HUES48 (cell line): ENCODE data around the gene SRPRA.
"Not testable (repeated sequence)": the region's sequence is repeated elsewhere in the genome, so short reads cannot be mapped to it uniquely, and the experiment has no call there.

ENCODE experiments used
- H3K27ac ChIP-seq: one replicate; pipeline ENCODE4 v1.7.0; 2013; ENCODE audit warnings: low read depth, low read length, inconsistent platforms
- H3K27me3 ChIP-seq: 2 replicates; pipeline ENCODE4 v1.6.1; 2013; ENCODE audit warnings: mild to moderate bottlenecking, low read length; ENCODE audit not compliant: control insufficient read depth, insufficient read depth
- H3K36me3 ChIP-seq: 2 replicates; pipeline ENCODE4 v1.6.1; 2013; ENCODE audit warnings: low read length; ENCODE audit not compliant: control insufficient read depth, insufficient read depth
- H3K4me1 ChIP-seq: 2 replicates; pipeline ENCODE4 v1.6.1; 2013; ENCODE audit warnings: mild to moderate bottlenecking, low read length; ENCODE audit not compliant: control insufficient read depth, insufficient read depth
- H3K4me3 ChIP-seq: 2 replicates; pipeline ENCODE4 v1.5.1; 2013; ENCODE audit warnings: mild to moderate bottlenecking, low read depth, low read length
- H3K9ac ChIP-seq: 2 replicates; pipeline ENCODE4 v1.6.1; 2013; ENCODE audit warnings: mild to moderate bottlenecking, low read depth, low read length, moderate library complexity
- H3K9me3 ChIP-seq: 2 replicates; pipeline ENCODE4 v1.6.1; 2013; ENCODE audit warnings: low read length; ENCODE audit not compliant: control insufficient read depth, insufficient read depth

Gene SRPRA

DNA sequence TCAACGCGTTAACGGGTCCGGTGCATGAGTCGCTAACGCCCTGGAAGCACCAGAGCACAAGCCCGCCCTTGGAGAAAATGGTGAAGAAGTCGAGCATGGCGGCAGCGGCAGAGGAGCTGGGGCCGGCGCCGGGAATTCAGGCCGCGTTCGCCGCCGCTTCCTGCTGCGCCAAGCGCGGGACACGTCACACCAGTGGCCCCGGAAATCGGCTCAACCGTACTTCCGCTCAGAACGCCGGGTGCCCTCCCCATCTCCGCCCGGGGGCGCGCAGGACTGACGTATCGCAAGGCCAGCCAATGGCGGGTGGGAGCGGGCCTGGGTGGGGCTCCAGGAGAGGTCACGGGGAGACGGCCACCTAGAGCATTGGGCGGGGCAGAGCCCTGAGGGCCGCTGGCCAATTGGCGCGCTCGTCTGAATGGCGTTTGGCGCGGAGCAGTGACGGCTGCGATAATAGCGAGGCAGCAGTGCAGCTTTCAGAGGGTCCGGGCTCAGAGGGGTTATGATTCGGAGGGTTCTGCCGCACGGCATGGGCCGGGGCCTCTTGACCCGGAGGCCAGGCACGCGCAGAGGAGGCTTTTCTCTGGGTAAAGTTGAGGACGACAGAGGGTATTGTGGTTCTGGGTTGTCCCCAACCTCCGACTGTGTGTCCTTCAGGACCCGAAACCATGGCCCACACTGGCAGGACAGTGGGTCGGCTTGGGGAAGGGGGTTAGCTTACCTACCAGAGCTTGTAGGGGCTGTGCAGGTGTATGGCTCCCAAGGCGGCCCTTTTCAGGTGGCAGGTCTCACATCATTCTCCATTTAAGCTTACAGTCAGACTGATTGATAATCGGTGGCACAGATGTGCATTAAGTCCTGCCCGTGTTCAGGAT lies at the start of gene SRPRA, which contains the start of gene FOXRED1:
TSS of gene SRPRA (minus strand) at position 188 of the 872 bp plus-strand sequence. CDS start at position 97, 91 bp downstream.
TSS of gene FOXRED1 (plus strand) at position 447 of the 872 bp plus-strand sequence. CDS start at position 500, 53 bp downstream.
- Histone ChIP-seq H3K4me1 (peaks cover 3% of the 10 kb centered on the region; the same call in 1 of the 2 replicates), H3K9me3 (no peaks in the 10 kb centered on the region), H3K36me3 (peaks cover 61% of the 10 kb centered on the region), H3K4me3 (peak within 1 kb of the TSS; percentile 96), H3K27ac (peak within 1 kb of the TSS; percentile 97), H3K9ac (peak within 1 kb of the TSS; percentile 97), H3K27me3 (no peaks in the 10 kb centered on the region)

GRCh38 chr11:126317756-126318573 lies 49.3 kb upstream of the SRPRA start:
- no peak overlapping the region for H3K4me3 ChIP-seq
- H3K9ac ChIP-seq: no peak overlapping the region

DNA sequence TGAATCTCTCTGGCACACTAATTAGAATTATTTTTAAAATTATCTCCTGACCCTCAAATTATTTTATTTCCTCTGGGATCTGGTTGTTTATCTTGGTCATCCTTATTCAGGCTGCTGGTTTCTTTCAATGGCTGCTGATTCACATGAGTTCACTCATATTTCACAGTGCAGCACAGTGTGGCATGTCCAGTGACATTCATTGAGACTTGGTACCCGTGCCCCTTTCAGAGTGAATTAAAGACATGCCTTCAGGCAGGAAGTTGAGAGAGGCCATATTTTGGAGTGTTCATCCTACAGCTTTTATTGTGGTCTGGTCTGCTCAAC lies 48.7 kb upstream of the SRPRA start:
- H3K9ac ChIP-seq: no peak overlapping the region
- H3K27me3 ChIP-seq: no peaks in the 10 kb centered on the region
- no peaks in the 10 kb centered on the region for H3K4me1 ChIP-seq
- no peaks in the 10 kb centered on the region for H3K9me3 ChIP-seq
- H3K36me3 ChIP-seq: peaks cover 20% of the 10 kb centered on the region; the same call in 1 of the 2 replicates
- no peak overlapping the region for H3K27ac ChIP-seq
- H3K4me3 ChIP-seq: no peak overlapping the region

More at GRCh38 chr11:126317756-126318573, 49.3 kb upstream of the SRPRA start:
- H3K9me3 ChIP-seq: no peaks in the 10 kb centered on the region
- peaks cover 17% of the 10 kb centered on the region; the same call in 1 of the 2 replicates for H3K36me3 ChIP-seq
- H3K27ac ChIP-seq: no peak overlapping the region
- no peaks in the 10 kb centered on the region for H3K4me1 ChIP-seq
- no peaks in the 10 kb centered on the region for H3K27me3 ChIP-seq

- no peak overlapping the region for H3K27ac ChIP-seq
- H3K9ac ChIP-seq: no peak overlapping the region
- peaks cover 46% of the 10 kb centered on the region for H3K36me3 ChIP-seq
Observed at GRCh38 chr11:126313826-126314225, 45.1 kb upstream of the SRPRA start.

GRCh38 chr11:126312961-126313360 lies 44.3 kb upstream of the SRPRA start:
- no peaks in the 10 kb centered on the region for H3K27me3 ChIP-seq
- no peak overlapping the region for H3K27ac ChIP-seq
- H3K9me3 ChIP-seq: no peaks in the 10 kb centered on the region
- peaks cover 51% of the 10 kb centered on the region for H3K36me3 ChIP-seq
- H3K9ac ChIP-seq: no peak overlapping the region
- no peaks in the 10 kb centered on the region for H3K4me1 ChIP-seq
- H3K4me3 ChIP-seq: no peak overlapping the region

More at GRCh38 chr11:126313826-126314225, 45.1 kb upstream of the SRPRA start:
- Histone ChIP-seq H3K4me3 (no peak overlapping the region), H3K9me3 (no peaks in the 10 kb centered on the region), H3K27me3 (no peaks in the 10 kb centered on the region), H3K4me1 (no peaks in the 10 kb centered on the region)

GRCh38 chr11:126311401-126312291 lies 43.0 kb upstream of the SRPRA start:
- Histone ChIP-seq H3K27ac (no peak overlapping the region), H3K27me3 (no peaks in the 10 kb centered on the region), H3K4me1 (no peaks in the 10 kb centered on the region), H3K9ac (no peak overlapping the region), H3K9me3 (no peaks in the 10 kb centered on the region), H3K4me3 (no peak overlapping the region), H3K36me3 (peaks cover 52% of the 10 kb centered on the region)

GRCh38 chr11:126310992-126311310 lies 42.3 kb upstream of the SRPRA start:
- Histone ChIP-seq H3K4me3 (no peak overlapping the region), H3K9me3 (no peaks in the 10 kb centered on the region), H3K27ac (no peak overlapping the region), H3K4me1 (no peaks in the 10 kb centered on the region), H3K9ac (no peak overlapping the region), H3K27me3 (no peaks in the 10 kb centered on the region), H3K36me3 (peaks cover 52% of the 10 kb centered on the region)

- H3K27me3 ChIP-seq: no peaks in the 10 kb centered on the region
- no peak overlapping the region for H3K4me3 ChIP-seq
- no peaks in the 10 kb centered on the region for H3K4me1 ChIP-seq
- no peak overlapping the region for H3K9ac ChIP-seq
- no peaks in the 10 kb centered on the region for H3K9me3 ChIP-seq
- H3K27ac ChIP-seq: no peak overlapping the region
- peaks cover 52% of the 10 kb centered on the region for H3K36me3 ChIP-seq
Observed at GRCh38 chr11:126310200-126310991, 41.7 kb upstream of the SRPRA start.

GRCh38 chr11:126308771-126309170 lies 40.1 kb upstream of the SRPRA start:
- not testable (repeated sequence) for H3K9me3 ChIP-seq, H3K27me3 ChIP-seq, H3K4me1 ChIP-seq, H3K9ac ChIP-seq, H3K27ac ChIP-seq, H3K4me3 ChIP-seq
- peaks cover 43% of the 10 kb centered on the region for H3K36me3 ChIP-seq

DNA sequence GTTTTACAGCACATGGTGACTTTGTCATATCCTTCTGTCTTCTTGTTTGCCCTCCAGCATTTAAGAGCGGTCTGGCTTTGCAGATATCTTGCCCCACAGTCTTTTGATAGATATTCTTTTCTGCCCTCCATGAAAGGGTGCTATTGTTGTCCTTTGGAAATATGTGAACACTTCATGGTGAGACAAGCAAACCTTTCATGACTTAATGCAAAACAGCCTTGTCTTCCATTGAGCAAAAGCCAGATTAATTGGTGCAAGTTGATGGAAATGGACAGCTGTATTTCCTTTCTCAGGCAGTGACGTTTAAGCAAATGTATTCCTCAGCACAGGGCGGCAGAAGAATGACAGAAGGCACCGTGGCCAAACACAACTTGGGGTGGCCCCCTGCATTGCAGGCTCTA lies 39.6 kb upstream of the SRPRA start:
- Histone ChIP-seq H3K4me1 (peaks cover 7% of the 10 kb centered on the region; the same call in 1 of the 2 replicates), H3K27ac (no peak overlapping the region)

More for the DNA sequence above, 39.6 kb upstream of the SRPRA start:
- Histone ChIP-seq H3K9ac (no peak overlapping the region), H3K4me3 (no peak overlapping the region), H3K36me3 (peaks cover 38% of the 10 kb centered on the region), H3K27me3 (no peaks in the 10 kb centered on the region), H3K9me3 (no peaks in the 10 kb centered on the region)
